Measurements from ENCODE around the gene PDLIM3. TPM values are rescaled to one million over a fixed set of nuclear protein-coding genes. Genes with fewer than 3 reads are reported as not detected.

PDLIM3 gene
- total RNA-seq, 1 experiment from 2014 or later, result 6.2 TPM

- no peak for TF ChIP-seq NFYB (CRISPR knock-in tag; conservative IDR thresholded peaks at IDR 0.05; ENCODE audit: low read depth)
- TF ChIP-seq KAT7 (CRISPR knock-in tag; IDR thresholded peaks at IDR 0.05; ENCODE audit: borderline replicate concordance), result no peak
- no peak for TF ChIP-seq E2F5 (CRISPR knock-in tag; IDR thresholded peaks at IDR 0.05)
- no peak for TF ChIP-seq FOXJ3 (CRISPR knock-in tag; IDR thresholded peaks at IDR 0.05; ENCODE audit: borderline replicate concordance)
- TF ChIP-seq ATF6 (CRISPR knock-in tag; IDR thresholded peaks at IDR 0.05), result no peak
- no peak for TF ChIP-seq HMGXB4 (CRISPR knock-in tag; IDR thresholded peaks at IDR 0.05)
These were observed 48.5 kb upstream of the PDLIM3 start (continued) for GRCh38 chr4:185583813-185584212.

GRCh38 chr4:185582651-185583400 lies 47.5 kb upstream of the PDLIM3 start:
- H3K4me3 Mint-ChIP-seq, result no peak overlapping the region
- no peak for TF ChIP-seq GRHL2 (CRISPR knock-in tag; IDR thresholded peaks at IDR 0.05; ENCODE audit: insufficient replicate concordance, severe bottlenecking)
- no peak for TF ChIP-seq USF2 (CRISPR knock-in tag; IDR thresholded peaks at IDR 0.05)
- TF ChIP-seq CTCF (IDR thresholded peaks at IDR 0.05), result no peak
- TF ChIP-seq FOXP4 (CRISPR knock-in tag; IDR thresholded peaks at IDR 0.05), result no peak
- no peak for TF ChIP-seq ZNF317 (CRISPR knock-in tag; IDR thresholded peaks at IDR 0.05; ENCODE audit: borderline replicate concordance, low read depth)
- no peak for TF ChIP-seq ZMAT4 (CRISPR knock-in tag; IDR thresholded peaks at IDR 0.05)
- TF ChIP-seq ELF4 (CRISPR knock-in tag; IDR thresholded peaks at IDR 0.05; ENCODE audit: low read depth), result no peak
- no peak for TF ChIP-seq MAX (CRISPR knock-in tag; IDR thresholded peaks at IDR 0.05)
- no peak for TF ChIP-seq E2F5 (CRISPR knock-in tag; IDR thresholded peaks at IDR 0.05)
- TF ChIP-seq CBFB (CRISPR knock-in tag; IDR thresholded peaks at IDR 0.05; ENCODE audit: low read depth), result no peak
- peaks cover 38% of the 10 kb centered on the region for H3K4me1 Mint-ChIP-seq
- DNase-seq (ENCODE audit: low spot score), result no peak
- ATAC-seq, result no peak
- H3K9me3 Mint-ChIP-seq, result peaks cover 7% of the 10 kb centered on the region
- H3K27ac Mint-ChIP-seq, result no peak overlapping the region
- no peaks in the 10 kb centered on the region for H3K36me3 Mint-ChIP-seq
- ChIA-PET POLR2A (interaction anchor here (0.7 kb wide), 1 partner anchor 47 kb away, joined by 3 read pairs; no protein-coding TSS in a partner anchor), CTCF (interaction anchor here (1.2 kb wide), 1 partner anchor 15 kb away, joined by 5 read pairs; no protein-coding TSS in a partner anchor)
- H3K27me3 Mint-ChIP-seq (ENCODE audit: low read depth), result peaks cover 29% of the 10 kb centered on the region

Data from WTC11 (cell line).